ENCODE data around the gene GEMIN7.

- TF ChIP-seq CTCF (IDR thresholded peaks at IDR 0.05; ENCODE audit: low read length) (no peak), EZH2 (optimal IDR thresholded peaks at IDR 0.05; ENCODE audit: low read depth, low read length) (no peak)
These were observed 25.7 kb downstream of the GEMIN7 start for GRCh38 chr19:45104658-45105349.

Measured in MM.1S (cell line).